Tibial nerve (tissue), 4 donors: ENCODE data around the gene ABCA6.

Experiments used
- EP300 ChIP-seq, 2 donors: sonication (generic); formaldehyde crosslinking; IDR thresholded peaks; one replicate each; pipeline ENCODE4 v1.6.1; 2017; ENCODE audit warnings: antibody characterized with exemption in 2 of 2, mild to moderate bottlenecking in 1 of 2
- POLR2A ChIP-seq, 2 donors: fragments of 450-650 bp; IDR thresholded peaks; one replicate each; pipeline ENCODE4 v1.6.1; 2017; ENCODE audit warnings: antibody characterized with exemption in 2 of 2, mild to moderate bottlenecking in 2 of 2, moderate library complexity in 2 of 2
- TF ChIP-seq, protein P1 (sequence below), 5 experiments: fragments of 200-600 bp in 3 of 5; fragments of 450-650 bp in 2 of 5; sonication (generic) in 3 of 5; IDR thresholded peaks; one replicate each; pipeline ENCODE4 v1.5.1; 2016 to 2019; ENCODE audit warnings: antibody characterized with exemption in 5 of 5, mild to moderate bottlenecking in 3 of 5, moderate library complexity in 2 of 5

GRCh38 chr17:69059458-69060175, 82.1 kb downstream of the ABCA6 start:
- TF ChIP-seq, protein P1, sequence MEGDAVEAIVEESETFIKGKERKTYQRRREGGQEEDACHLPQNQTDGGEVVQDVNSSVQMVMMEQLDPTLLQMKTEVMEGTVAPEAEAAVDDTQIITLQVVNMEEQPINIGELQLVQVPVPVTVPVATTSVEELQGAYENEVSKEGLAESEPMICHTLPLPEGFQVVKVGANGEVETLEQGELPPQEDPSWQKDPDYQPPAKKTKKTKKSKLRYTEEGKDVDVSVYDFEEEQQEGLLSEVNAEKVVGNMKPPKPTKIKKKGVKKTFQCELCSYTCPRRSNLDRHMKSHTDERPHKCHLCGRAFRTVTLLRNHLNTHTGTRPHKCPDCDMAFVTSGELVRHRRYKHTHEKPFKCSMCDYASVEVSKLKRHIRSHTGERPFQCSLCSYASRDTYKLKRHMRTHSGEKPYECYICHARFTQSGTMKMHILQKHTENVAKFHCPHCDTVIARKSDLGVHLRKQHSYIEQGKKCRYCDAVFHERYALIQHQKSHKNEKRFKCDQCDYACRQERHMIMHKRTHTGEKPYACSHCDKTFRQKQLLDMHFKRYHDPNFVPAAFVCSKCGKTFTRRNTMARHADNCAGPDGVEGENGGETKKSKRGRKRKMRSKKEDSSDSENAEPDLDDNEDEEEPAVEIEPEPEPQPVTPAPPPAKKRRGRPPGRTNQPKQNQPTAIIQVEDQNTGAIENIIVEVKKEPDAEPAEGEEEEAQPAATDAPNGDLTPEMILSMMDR (IDR thresholded peaks at IDR 0.05) = no peak
- TF ChIP-seq POLR2A (IDR thresholded peaks at IDR 0.05) (no peak), EP300 (IDR thresholded peaks at IDR 0.05) (peak in 1 of 2 donors; percentile 46)
